ENCODE data around the gene LRSAM1. TPM values are rescaled to one million over a fixed set of nuclear protein-coding genes. Genes with fewer than 3 reads are reported as not detected.

LRSAM1 gene
- total RNA-seq, 1 donor from 2014 or later = 38.0 TPM

- Mint-ChIP-seq H3K9me3 (ENCODE audit: unreplicated experiment) (peaks cover 3% of the 10 kb centered on the region), H3K4me1 (ENCODE audit: low read depth, unreplicated experiment) (peaks cover 29% of the 10 kb centered on the region), H3K27me3 (ENCODE audit: unreplicated experiment) (peaks cover 7% of the 10 kb centered on the region), H3K36me3 (ENCODE audit: unreplicated experiment) (no peaks in the 10 kb centered on the region), H3K4me3 (ENCODE audit: unreplicated experiment) (no peak overlapping the region), H3K27ac (ENCODE audit: unreplicated experiment) (no peak overlapping the region)
- TF ChIP-seq, protein P1, sequence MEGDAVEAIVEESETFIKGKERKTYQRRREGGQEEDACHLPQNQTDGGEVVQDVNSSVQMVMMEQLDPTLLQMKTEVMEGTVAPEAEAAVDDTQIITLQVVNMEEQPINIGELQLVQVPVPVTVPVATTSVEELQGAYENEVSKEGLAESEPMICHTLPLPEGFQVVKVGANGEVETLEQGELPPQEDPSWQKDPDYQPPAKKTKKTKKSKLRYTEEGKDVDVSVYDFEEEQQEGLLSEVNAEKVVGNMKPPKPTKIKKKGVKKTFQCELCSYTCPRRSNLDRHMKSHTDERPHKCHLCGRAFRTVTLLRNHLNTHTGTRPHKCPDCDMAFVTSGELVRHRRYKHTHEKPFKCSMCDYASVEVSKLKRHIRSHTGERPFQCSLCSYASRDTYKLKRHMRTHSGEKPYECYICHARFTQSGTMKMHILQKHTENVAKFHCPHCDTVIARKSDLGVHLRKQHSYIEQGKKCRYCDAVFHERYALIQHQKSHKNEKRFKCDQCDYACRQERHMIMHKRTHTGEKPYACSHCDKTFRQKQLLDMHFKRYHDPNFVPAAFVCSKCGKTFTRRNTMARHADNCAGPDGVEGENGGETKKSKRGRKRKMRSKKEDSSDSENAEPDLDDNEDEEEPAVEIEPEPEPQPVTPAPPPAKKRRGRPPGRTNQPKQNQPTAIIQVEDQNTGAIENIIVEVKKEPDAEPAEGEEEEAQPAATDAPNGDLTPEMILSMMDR (IDR thresholded peaks at IDR 0.05; ENCODE audit: partially characterized antibody, unreplicated experiment) = no peak
- DNase-seq = no peak
Observed at GRCh38 chr9:127496974-127497373, 45.7 kb downstream of the LRSAM1 start.

DNA sequence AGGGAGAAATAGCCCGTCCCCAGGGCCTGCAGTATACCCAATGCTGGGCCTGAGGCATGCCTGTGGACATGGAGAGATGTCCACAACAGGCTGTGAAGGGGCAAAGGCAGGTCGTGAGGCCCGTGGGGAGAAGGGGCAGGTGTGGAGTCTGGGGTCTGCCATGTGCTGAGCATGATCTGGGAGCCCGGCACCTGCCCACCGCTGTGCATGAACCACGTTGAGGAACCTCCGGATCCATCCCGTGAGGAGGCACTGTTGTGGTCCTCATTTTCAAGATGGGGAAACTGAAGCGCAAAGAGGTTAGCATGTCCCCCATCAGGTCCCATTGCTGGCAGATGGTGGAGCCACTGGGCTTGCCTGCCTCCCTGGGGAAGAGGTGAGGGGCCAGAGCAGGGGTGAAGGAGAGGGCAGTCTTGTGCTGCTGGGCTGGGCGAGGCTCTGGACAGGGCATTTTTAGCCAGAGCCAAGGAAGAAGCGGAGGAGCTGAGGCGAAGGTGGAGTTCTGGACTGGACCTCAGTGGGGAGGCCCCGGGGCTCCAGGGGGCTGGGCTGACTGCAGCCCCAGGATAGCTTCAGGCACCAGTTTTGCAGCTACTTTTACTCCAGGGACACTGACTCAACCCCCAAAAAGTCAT lies 46.5 kb downstream of the LRSAM1 start:
- no peak overlapping the region for H3K27ac Mint-ChIP-seq (ENCODE audit: unreplicated experiment)

GRCh38 chr9:127498298-127498697 lies 47.0 kb downstream of the LRSAM1 start:
- TF ChIP-seq, protein P1 (IDR thresholded peaks at IDR 0.05; ENCODE audit: partially characterized antibody, unreplicated experiment) = no peak
- peaks cover 5% of the 10 kb centered on the region for H3K27me3 Mint-ChIP-seq (ENCODE audit: unreplicated experiment)
- no peak for DNase-seq
- H3K4me3 Mint-ChIP-seq (ENCODE audit: unreplicated experiment) = no peak overlapping the region
- no peak overlapping the region for H3K27ac Mint-ChIP-seq (ENCODE audit: unreplicated experiment)
- no peaks in the 10 kb centered on the region for H3K36me3 Mint-ChIP-seq (ENCODE audit: unreplicated experiment)
- H3K9me3 Mint-ChIP-seq (ENCODE audit: unreplicated experiment) = peaks cover 3% of the 10 kb centered on the region
- peaks cover 22% of the 10 kb centered on the region for H3K4me1 Mint-ChIP-seq (ENCODE audit: low read depth, unreplicated experiment)

More for the DNA sequence above, 46.5 kb downstream of the LRSAM1 start:
- Mint-ChIP-seq H3K36me3 (ENCODE audit: unreplicated experiment) (no peaks in the 10 kb centered on the region), H3K4me1 (ENCODE audit: low read depth, unreplicated experiment) (peaks cover 23% of the 10 kb centered on the region), H3K4me3 (ENCODE audit: unreplicated experiment) (no peak overlapping the region), H3K9me3 (ENCODE audit: unreplicated experiment) (peaks cover 3% of the 10 kb centered on the region), H3K27me3 (ENCODE audit: unreplicated experiment) (peaks cover 5% of the 10 kb centered on the region)
- no peak for DNase-seq
- TF ChIP-seq, protein P1 (IDR thresholded peaks at IDR 0.05; ENCODE audit: partially characterized antibody, unreplicated experiment) = no peak

GRCh38 chr9:127500399-127500798 lies 49.1 kb downstream of the LRSAM1 start:
- no peak for DNase-seq
- Mint-ChIP-seq H3K27ac (ENCODE audit: unreplicated experiment) (peak overlapping the region; percentile 22), H3K9me3 (ENCODE audit: unreplicated experiment) (peaks cover 3% of the 10 kb centered on the region), H3K36me3 (ENCODE audit: unreplicated experiment) (no peaks in the 10 kb centered on the region), H3K4me3 (ENCODE audit: unreplicated experiment) (no peak overlapping the region), H3K4me1 (ENCODE audit: low read depth, unreplicated experiment) (peaks cover 17% of the 10 kb centered on the region), H3K27me3 (ENCODE audit: unreplicated experiment) (peaks cover 3% of the 10 kb centered on the region)
- TF ChIP-seq, protein P1 (IDR thresholded peaks at IDR 0.05; ENCODE audit: partially characterized antibody, unreplicated experiment) = no peak

GRCh38 chr9:127500862-127501261 lies 49.6 kb downstream of the LRSAM1 start:
- H3K27ac Mint-ChIP-seq (ENCODE audit: unreplicated experiment) = no peak overlapping the region
- TF ChIP-seq, protein P1 (IDR thresholded peaks at IDR 0.05; ENCODE audit: partially characterized antibody, unreplicated experiment) = no peak
- peaks cover 2% of the 10 kb centered on the region for H3K9me3 Mint-ChIP-seq (ENCODE audit: unreplicated experiment)
- H3K4me1 Mint-ChIP-seq (ENCODE audit: low read depth, unreplicated experiment) = peaks cover 13% of the 10 kb centered on the region
- no peaks in the 10 kb centered on the region for H3K36me3 Mint-ChIP-seq (ENCODE audit: unreplicated experiment)
- H3K27me3 Mint-ChIP-seq (ENCODE audit: unreplicated experiment) = peaks cover 3% of the 10 kb centered on the region
- no peak overlapping the region for H3K4me3 Mint-ChIP-seq (ENCODE audit: unreplicated experiment)
- DNase-seq = no peak

All from glutamatergic neuron (in vitro differentiated cells).